ENCODE data around the gene PRKCA.

DNA sequence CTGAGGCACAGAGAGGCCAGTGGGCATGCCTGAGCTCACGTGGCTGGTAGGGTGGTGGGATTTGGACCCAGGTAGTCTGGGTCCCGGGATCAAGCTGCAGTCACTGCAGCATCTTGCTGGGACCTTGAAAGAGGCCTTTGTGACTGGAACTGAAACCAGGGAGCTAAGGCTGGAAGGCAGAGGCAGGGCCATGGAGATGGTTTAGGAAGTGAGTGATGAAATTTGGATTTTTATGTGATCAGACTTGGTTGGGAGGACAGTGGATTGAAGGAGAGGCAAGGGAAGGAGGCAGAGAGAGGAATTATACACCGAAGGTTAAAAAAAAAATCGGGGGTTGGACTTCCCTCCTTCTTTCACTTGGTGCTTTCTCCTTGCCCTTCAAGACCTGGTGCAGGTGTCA lies 277.1 kb downstream of the PRKCA start:
- TF ChIP-seq EZH2phosphoT487 (IDR thresholded peaks at IDR 0.05; ENCODE audit: borderline replicate concordance, low read length) (no peak), CTCF (conservative IDR thresholded peaks at IDR 0.05; ENCODE audit: low read depth, low read length) (no peak), EZH2 (IDR thresholded peaks at IDR 0.05; ENCODE audit: low read length, unreplicated experiment) (no peak)
